CD4-positive, alpha-beta memory T cell (primary cell): Measurements from ENCODE around the gene POLK. TPM values are rescaled to one million over a fixed set of nuclear protein-coding genes. Genes with fewer than 3 reads are reported as not detected.
A peak's percentile ranks its signal among the peaks of the same experiment; 100 is the strongest.

ENCODE experiments used
- CTCF ChIA-PET: fragments of 350-600 bp; sonication (Branson Sonifier 250); formaldehyde crosslinking; loops from one replicate; lab custom pipeline; 2021; ENCODE audit warnings: inconsistent platforms; ENCODE audit not compliant: partially characterized antibody; lab: Charles Lee
- POLR2A ChIA-PET: fragments of 350-600 bp; sonication (Branson Sonifier 250); formaldehyde crosslinking; loops from one replicate; lab custom pipeline; 2021; ENCODE audit not compliant: partially characterized antibody; lab: Charles Lee
- DNase-seq, 5 donors: peaks; one replicate each; pipeline versions ENCODE4 v3.0.0 to v3.0.0-alpha.2; 2020 to 2022; ENCODE audit warnings: mixed read lengths in 1 of 5
- H3K27ac ChIP-seq: one replicate; pipeline ENCODE4 v1.7.0; 2013; ENCODE audit warnings: low read depth, low read length
- H3K27me3 ChIP-seq: 2 replicates; pipeline ENCODE4 v1.7.0; 2013; ENCODE audit warnings: mild to moderate bottlenecking, low read length, moderate library complexity; ENCODE audit not compliant: insufficient read depth
- H3K36me3 ChIP-seq: 2 replicates; pipeline ENCODE4 v1.7.0; 2013; ENCODE audit warnings: mild to moderate bottlenecking, low read length, moderate library complexity; ENCODE audit not compliant: insufficient read depth
- H3K4me1 ChIP-seq: 2 replicates; pipeline ENCODE4 v1.7.0; 2013; ENCODE audit warnings: mild to moderate bottlenecking, low read length, moderate library complexity; ENCODE audit not compliant: insufficient read depth
- H3K4me3 ChIP-seq, 2 donors: one replicate each; pipeline ENCODE4 v1.7.0; 2013; ENCODE audit warnings: low read length in 2 of 2, mild to moderate bottlenecking in 1 of 2
- H3K9me3 ChIP-seq, 2 donors: one replicate each; pipeline ENCODE4 v1.7.0; 2013; ENCODE audit warnings: low read length in 2 of 2, control low read depth in 1 of 2; ENCODE audit not compliant: control insufficient read depth in 1 of 2
- H3K27ac Mint-ChIP-seq, 7 donors: one replicate each; pipeline ENCODE4 v1.8.0; 2020 to 2021; ENCODE audit warnings: mixed read lengths in 7 of 7, mild to moderate bottlenecking in 6 of 7, inconsistent platforms in 3 of 7, moderate library complexity in 3 of 7
- H3K27me3 Mint-ChIP-seq, 2 donors: one replicate each; pipeline ENCODE4 v1.8.0; 2020 to 2021; ENCODE audit warnings: mixed read lengths in 2 of 2
- H3K36me3 Mint-ChIP-seq, 2 donors: one replicate each; pipeline ENCODE4 v1.8.0; 2020 to 2021; ENCODE audit warnings: mixed read lengths in 2 of 2, inconsistent platforms in 1 of 2, mild to moderate bottlenecking in 1 of 2
- H3K4me1 Mint-ChIP-seq, 4 donors: one replicate each; pipeline ENCODE4 v1.8.0; 2020 to 2021; ENCODE audit warnings: mixed read lengths in 4 of 4, mild to moderate bottlenecking in 1 of 4
- H3K4me3 Mint-ChIP-seq, 8 donors: one replicate each; pipeline ENCODE4 v1.8.0; 2020 to 2021; ENCODE audit warnings: mixed read lengths in 8 of 8, mild to moderate bottlenecking in 7 of 8, moderate library complexity in 6 of 8, inconsistent platforms in 3 of 8
- H3K9me3 Mint-ChIP-seq, 8 donors: one replicate each; pipeline ENCODE4 v1.8.0; 2020 to 2021; ENCODE audit warnings: mixed read lengths in 8 of 8, mild to moderate bottlenecking in 5 of 8, inconsistent platforms in 3 of 8, moderate library complexity in 1 of 8
- intact Hi-C: fragments of 100-400 bp; cut with micrococcal nuclease; formaldehyde crosslinking; loops from one replicate; pipeline ENCODE4 v1.15.1; 2023
- polyA plus RNA-seq, 2 donors: library from polyadenylated mRNA; unstranded; fragments of 300-500 nt; fragmentation: Illumina TruSeq; gene quantifications; one replicate each; pipeline ENCODE4 v1.2.3, GENCODE V29; 2021
- total RNA-seq, 2 experiments: library from RNA; stranded (reverse); gene quantifications; one replicate each; pipeline ENCODE4 v1.2.3, GENCODE V29; 2021

POLK gene
- total and polyA plus RNA-seq, 4 experiments from 2014 or later: 24.0 to 30.4 (median 27.7) TPM

- POLR2A ChIA-PET: no interaction called here
- Mint-ChIP-seq H3K36me3 (peaks cover 38 to 56% of the 10 kb centered on the region in 2 donors), H3K4me1 (peaks cover 15 to 22% (median 15%) of the 10 kb centered on the region in 4 donors), H3K27ac (peak overlapping the region in 1 of 7 donors; percentile 38), H3K27me3 (no peaks in the 10 kb centered on the region), H3K9me3 (peaks cover 0 to 20% (median 11%) of the 10 kb centered on the region in 8 donors), H3K4me3 (no peak overlapping the region)
- Histone ChIP-seq H3K4me1 (no peaks in the 10 kb centered on the region), H3K27me3 (no peaks in the 10 kb centered on the region), H3K9me3 (no peaks in the 10 kb centered on the region), H3K4me3 (no peak overlapping the region), H3K27ac (no peak overlapping the region), H3K36me3 (no peaks in the 10 kb centered on the region)
- intact Hi-C loops: no loop called here
- CTCF ChIA-PET: no interaction called here
- no peak for DNase-seq
These were observed 24.5 kb downstream of the POLK start for GRCh38 chr5:75536147-75536546.

- POLR2A ChIA-PET: no interaction called here
- H3K27me3 ChIP-seq: no peaks in the 10 kb centered on the region
- H3K36me3 Mint-ChIP-seq: peaks cover 36 to 53% of the 10 kb centered on the region in 2 donors
- H3K27ac ChIP-seq: no peak overlapping the region
- no peaks in the 10 kb centered on the region for H3K4me1 ChIP-seq
- H3K4me3 ChIP-seq: no peak overlapping the region
- no peak overlapping the region for H3K27ac Mint-ChIP-seq
- peaks cover 15 to 22% (median 15%) of the 10 kb centered on the region in 4 donors for H3K4me1 Mint-ChIP-seq
- H3K4me3 Mint-ChIP-seq: no peak overlapping the region
- CTCF ChIA-PET: no interaction called here
- H3K27me3 Mint-ChIP-seq: no peaks in the 10 kb centered on the region
- no peak for DNase-seq
- intact Hi-C loops: no loop called here
- peaks cover 0 to 20% (median 11%) of the 10 kb centered on the region in 8 donors for H3K9me3 Mint-ChIP-seq
- H3K9me3 ChIP-seq: no peaks in the 10 kb centered on the region
- no peaks in the 10 kb centered on the region for H3K36me3 ChIP-seq
These were observed 25.1 kb downstream of the POLK start for GRCh38 chr5:75536694-75537360.

GRCh38 chr5:75538211-75538610, 26.5 kb downstream of the POLK start:
- Histone ChIP-seq H3K4me3 (no peak overlapping the region), H3K36me3 (no peaks in the 10 kb centered on the region), H3K4me1 (no peaks in the 10 kb centered on the region), H3K9me3 (no peaks in the 10 kb centered on the region), H3K27ac (no peak overlapping the region), H3K27me3 (no peaks in the 10 kb centered on the region)
- peaks cover 27 to 40% of the 10 kb centered on the region in 2 donors for H3K36me3 Mint-ChIP-seq
- peaks cover 0 to 19% (median 11%) of the 10 kb centered on the region in 8 donors for H3K9me3 Mint-ChIP-seq
- intact Hi-C loops: no loop called here
- no peak overlapping the region for H3K4me3 Mint-ChIP-seq
- CTCF ChIA-PET: interaction anchor here (1.6 kb wide), 1 partner anchor 14 kb away, joined by 3 read pairs; no protein-coding TSS in a partner anchor
- H3K27me3 Mint-ChIP-seq: no peaks in the 10 kb centered on the region
- no peak for DNase-seq
- H3K27ac Mint-ChIP-seq: no peak overlapping the region
- peaks cover 14 to 18% (median 15%) of the 10 kb centered on the region in 4 donors for H3K4me1 Mint-ChIP-seq
- POLR2A ChIA-PET: no interaction called here

DNA sequence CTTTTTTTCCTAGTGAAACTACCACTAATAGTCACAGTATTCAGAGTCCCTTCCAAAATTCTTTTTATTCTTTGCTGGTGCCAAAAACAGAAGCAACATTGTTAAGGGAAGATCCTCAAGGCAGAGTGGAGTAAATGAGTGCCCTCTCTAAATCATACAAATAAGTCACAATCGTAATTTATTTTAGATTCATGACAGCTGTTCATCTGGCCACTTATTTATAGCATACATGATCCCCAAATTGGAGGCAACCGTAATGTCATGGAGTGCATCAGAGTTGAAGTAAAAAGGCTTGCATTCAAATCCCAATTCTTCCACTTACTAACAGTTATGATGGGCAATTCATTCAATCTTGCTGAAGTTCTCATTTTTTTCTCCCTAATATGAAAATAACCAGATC, 33.4 kb downstream of the POLK start:
- peaks cover 13 to 16% of the 10 kb centered on the region in 2 donors for H3K36me3 Mint-ChIP-seq
- ChIA-PET CTCF (interaction anchor here (1.2 kb wide), 1 partner anchor 31 kb away, joined by 3 read pairs; no protein-coding TSS in a partner anchor), POLR2A (no interaction called here)
- no peaks in the 10 kb centered on the region for H3K9me3 Mint-ChIP-seq
- Histone ChIP-seq H3K4me1 (no peaks in the 10 kb centered on the region), H3K4me3 (no peak overlapping the region), H3K9me3 (no peaks in the 10 kb centered on the region), H3K27ac (no peak overlapping the region), H3K27me3 (no peaks in the 10 kb centered on the region), H3K36me3 (no peaks in the 10 kb centered on the region)
- DNase-seq: no peak
- peaks cover 0 to 5% (median 4%) of the 10 kb centered on the region in 4 donors for H3K4me1 Mint-ChIP-seq
- intact Hi-C loops: no loop called here
- no peak overlapping the region for H3K4me3 Mint-ChIP-seq
- H3K27me3 Mint-ChIP-seq: no peaks in the 10 kb centered on the region
- no peak overlapping the region for H3K27ac Mint-ChIP-seq

DNA sequence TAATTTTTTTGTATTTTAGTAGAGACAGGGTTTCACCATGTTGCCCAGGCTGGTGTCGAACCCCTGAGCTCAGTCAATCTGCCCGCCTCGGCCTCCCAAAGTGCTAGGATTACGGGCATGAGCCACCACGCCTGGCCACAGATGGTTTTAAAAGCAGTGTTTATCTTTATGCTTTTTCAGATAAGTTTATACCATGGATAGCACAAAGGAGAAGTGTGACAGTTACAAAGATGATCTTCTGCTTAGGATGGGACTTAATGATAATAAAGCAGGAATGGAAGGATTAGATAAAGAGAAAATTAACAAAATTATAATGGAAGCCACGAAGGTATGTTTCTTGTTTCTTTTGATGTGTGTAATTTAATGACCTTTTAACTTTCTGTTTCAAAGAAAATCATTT, 35.1 kb downstream of the POLK start:
- POLR2A ChIA-PET: no interaction called here
- intact Hi-C loops: no loop called here
- Mint-ChIP-seq H3K27ac (no peak overlapping the region), H3K27me3 (no peaks in the 10 kb centered on the region), H3K36me3 (peaks cover 20 to 26% of the 10 kb centered on the region in 2 donors), H3K4me3 (no peak overlapping the region), H3K9me3 (no peaks in the 10 kb centered on the region), H3K4me1 (peaks cover 0 to 5% (median 4%) of the 10 kb centered on the region in 4 donors)
- Histone ChIP-seq H3K4me1 (no peaks in the 10 kb centered on the region), H3K4me3 (no peak overlapping the region), H3K9me3 (no peaks in the 10 kb centered on the region), H3K27me3 (no peaks in the 10 kb centered on the region), H3K36me3 (no peaks in the 10 kb centered on the region), H3K27ac (no peak overlapping the region)
- CTCF ChIA-PET: no interaction called here
- no peak for DNase-seq

- Histone ChIP-seq H3K36me3 (peaks cover 7% of the 10 kb centered on the region), H3K9me3 (no peaks in the 10 kb centered on the region), H3K27me3 (no peaks in the 10 kb centered on the region), H3K4me1 (no peaks in the 10 kb centered on the region), H3K4me3 (no peak overlapping the region), H3K27ac (no peak overlapping the region)
- ChIA-PET POLR2A (no interaction called here), CTCF (no interaction called here)
- intact Hi-C loops: no loop called here
- no peak for DNase-seq
- Mint-ChIP-seq H3K27me3 (no peaks in the 10 kb centered on the region), H3K27ac (no peak overlapping the region), H3K4me3 (peak overlapping the region in 1 of 8 donors; percentile 13), H3K4me1 (peaks cover 0 to 5% (median 4%) of the 10 kb centered on the region in 4 donors), H3K9me3 (no peaks in the 10 kb centered on the region), H3K36me3 (peaks cover 26 to 33% of the 10 kb centered on the region in 2 donors)
These were observed 36.1 kb downstream of the POLK start for GRCh38 chr5:75547812-75548211.

GRCh38 chr5:75550597-75550996, 38.9 kb downstream of the POLK start:
- intact Hi-C loops: no loop called here
- no peaks in the 10 kb centered on the region for H3K9me3 ChIP-seq
- Mint-ChIP-seq H3K27ac (no peak overlapping the region), H3K9me3 (no peaks in the 10 kb centered on the region), H3K4me3 (no peak overlapping the region), H3K36me3 (peaks cover 42 to 49% of the 10 kb centered on the region in 2 donors), H3K27me3 (no peaks in the 10 kb centered on the region), H3K4me1 (peaks cover 0 to 3% (median 0%) of the 10 kb centered on the region in 4 donors)
- no peak overlapping the region for H3K27ac ChIP-seq
- H3K4me3 ChIP-seq: no peak overlapping the region
- H3K27me3 ChIP-seq: no peaks in the 10 kb centered on the region
- CTCF ChIA-PET: no interaction called here
- POLR2A ChIA-PET: no interaction called here
- H3K4me1 ChIP-seq: no peaks in the 10 kb centered on the region
- no peak for DNase-seq
- H3K36me3 ChIP-seq: peaks cover 12% of the 10 kb centered on the region
